H9 (cell line): ENCODE data around the gene GSX2. TPM values are rescaled to one million over a fixed set of nuclear protein-coding genes. Genes with fewer than 3 reads are reported as not detected.

Source experiments
- DNase-seq: peaks from one replicate; pipeline ENCODE4 v3.0.0-alpha.2; 2017
- H2AFZ ChIP-seq: one replicate; pipeline ENCODE4 v1.6.1; 2013; ENCODE audit warnings: mild to moderate bottlenecking, low read length, control low read depth, moderate library complexity
- H2AK5ac ChIP-seq: 2 replicates; pipeline ENCODE4 v1.6.1; 2013; ENCODE audit warnings: low read length, control low read depth, mixed read lengths; ENCODE audit not compliant: insufficient read length
- H2BK120ac ChIP-seq: one replicate; pipeline ENCODE4 v1.6.1; 2013; ENCODE audit warnings: low read depth, mild to moderate bottlenecking, low read length, control low read depth, inconsistent platforms; ENCODE audit not compliant: poor library complexity, severe bottlenecking
- H2BK12ac ChIP-seq: 2 replicates; pipeline ENCODE4 v1.6.1; 2013; ENCODE audit warnings: low read length, control low read depth, mixed read lengths, low read depth; ENCODE audit not compliant: insufficient read length
- H2BK15ac ChIP-seq: 2 replicates; pipeline ENCODE4 v1.6.1; 2013; ENCODE audit warnings: low read depth, low read length, control low read depth
- H2BK20ac ChIP-seq: one replicate; pipeline ENCODE4 v1.6.1; 2013; ENCODE audit warnings: low read depth, mild to moderate bottlenecking, low read length, control low read depth, inconsistent platforms; ENCODE audit not compliant: poor library complexity, severe bottlenecking
- H2BK5ac ChIP-seq: 2 replicates; pipeline ENCODE4 v1.6.1; 2013; ENCODE audit warnings: low read length, control low read depth, mixed read lengths; ENCODE audit not compliant: insufficient read length
- H3K14ac ChIP-seq: 2 replicates; pipeline ENCODE4 v1.6.1; 2013; ENCODE audit warnings: low read length, control low read depth; ENCODE audit not compliant: insufficient read depth
- H3K18ac ChIP-seq: 2 replicates; pipeline ENCODE4 v1.6.1; 2013; ENCODE audit warnings: low read depth, mild to moderate bottlenecking, mixed read lengths, low read length, control low read depth; ENCODE audit not compliant: insufficient read length
- H3K23ac ChIP-seq: 2 replicates; pipeline ENCODE4 v1.6.1; 2013; ENCODE audit warnings: low read length, control low read depth, mixed read lengths, low read depth; ENCODE audit not compliant: insufficient read length
- H3K23me2 ChIP-seq: 2 replicates; pipeline ENCODE4 v1.6.1; 2013; ENCODE audit warnings: low read depth, mild to moderate bottlenecking, mixed read lengths, low read length, control low read depth; ENCODE audit not compliant: insufficient read length, poor library complexity, severe bottlenecking
- H3K27ac ChIP-seq: 2 replicates; pipeline ENCODE4 v1.5.1; 2013; ENCODE audit warnings: low read length, control low read depth, mixed read lengths, low read depth; ENCODE audit not compliant: insufficient read length
- H3K27me3 ChIP-seq: 2 replicates; pipeline ENCODE4 v1.6.1; 2013; ENCODE audit warnings: low read length, control low read depth, inconsistent platforms; ENCODE audit not compliant: insufficient read depth
- H3K4ac ChIP-seq: 2 replicates; pipeline ENCODE4 v1.6.1; 2013; ENCODE audit warnings: low read depth, mild to moderate bottlenecking, control low read depth, inconsistent platforms, low read length, moderate library complexity
- H3K4me1 ChIP-seq: 2 replicates; pipeline ENCODE4 v1.6.1; 2013; ENCODE audit warnings: low read length, control low read depth, inconsistent platforms; ENCODE audit not compliant: insufficient read depth
- H3K4me2 ChIP-seq: 2 replicates; pipeline ENCODE4 v1.6.1; 2013; ENCODE audit warnings: low read length, control low read depth, mixed read lengths; ENCODE audit not compliant: insufficient read length, insufficient read depth
- H3K56ac ChIP-seq: 2 replicates; pipeline ENCODE4 v1.6.1; 2013; ENCODE audit warnings: low read depth, mild to moderate bottlenecking, mixed read lengths, low read length, control low read depth; ENCODE audit not compliant: insufficient read length
- H3K79me1 ChIP-seq: 2 replicates; pipeline ENCODE4 v1.6.1; 2013; ENCODE audit warnings: low read depth, mild to moderate bottlenecking, moderate library complexity, low read length, control low read depth, inconsistent platforms; ENCODE audit not compliant: insufficient read depth, poor library complexity, severe bottlenecking
- H3K79me2 ChIP-seq: 2 replicates; pipeline ENCODE4 v1.6.1; 2013; ENCODE audit warnings: low read length, control low read depth, inconsistent platforms; ENCODE audit not compliant: insufficient read depth
- H3K9ac ChIP-seq: 2 replicates; pipeline ENCODE4 v1.6.1; 2013; ENCODE audit warnings: low read length, control low read depth, mixed read lengths; ENCODE audit not compliant: insufficient read length; ENCODE audit errors: extremely low read depth
- H3K9me3 ChIP-seq: one replicate; pipeline ENCODE4 v1.6.1; 2013; ENCODE audit warnings: low read depth, low read length, inconsistent platforms; ENCODE audit not compliant: control insufficient read depth
- H3T11ph ChIP-seq: one replicate; pipeline ENCODE4 v1.6.1; 2013; ENCODE audit warnings: mild to moderate bottlenecking, low read length, control low read depth, inconsistent platforms
- H4K20me1 ChIP-seq: one replicate; pipeline ENCODE4 v1.6.1; 2013; ENCODE audit not compliant: control insufficient read depth, insufficient read length, insufficient read depth
- H4K5ac ChIP-seq: 2 replicates; pipeline ENCODE4 v1.6.1; 2013; ENCODE audit warnings: low read depth, mild to moderate bottlenecking, mixed read lengths, low read length, control low read depth; ENCODE audit not compliant: insufficient read length
- H4K8ac ChIP-seq: replicated peaks from 2 replicates; pipeline ENCODE4 v1.6.1; 2013; ENCODE audit warnings: low read length, control low read depth, mixed read lengths, low read depth; ENCODE audit not compliant: insufficient read length
- H4K91ac ChIP-seq: 2 replicates; pipeline ENCODE4 v1.6.1; 2013; ENCODE audit warnings: low read depth, mild to moderate bottlenecking, moderate library complexity, mixed read lengths, low read length, control low read depth; ENCODE audit not compliant: insufficient read length
- H3K27ac Mint-ChIP-seq, 3 experiments: 2 replicates in 2 of 3; 3 replicates in 1 of 3; pipeline ENCODE4 v1.8.0; 2020 to 2021; ENCODE audit warnings: mixed read lengths in 3 of 3, mild to moderate bottlenecking in 1 of 3, moderate library complexity in 1 of 3
- H3K27me3 Mint-ChIP-seq: 2 replicates; pipeline ENCODE4 v1.8.0; 2021; ENCODE audit warnings: low read depth, mild to moderate bottlenecking, moderate library complexity, mixed read lengths
- H3K36me3 Mint-ChIP-seq, 3 experiments: 2 replicates in 2 of 3; 3 replicates in 1 of 3; pipeline ENCODE4 v1.8.0; 2020 to 2021; ENCODE audit warnings: low read depth in 3 of 3, mixed read lengths in 3 of 3; ENCODE audit not compliant: insufficient read depth in 1 of 3
- H3K4me1 Mint-ChIP-seq, 2 experiments: 2 replicates each; pipeline ENCODE4 v1.8.0; 2020; ENCODE audit warnings: mixed read lengths in 2 of 2
- H3K4me3 Mint-ChIP-seq, 2 experiments: 2 replicates in 1 of 2; 3 replicates in 1 of 2; pipeline ENCODE4 v1.8.0; 2020 to 2021; ENCODE audit warnings: mild to moderate bottlenecking in 2 of 2, mixed read lengths in 2 of 2, moderate library complexity in 1 of 2
- H3K9me3 Mint-ChIP-seq, 2 experiments: 2 replicates in 1 of 2; 3 replicates in 1 of 2; pipeline ENCODE4 v1.8.0; 2020; ENCODE audit warnings: mild to moderate bottlenecking in 2 of 2, mixed read lengths in 2 of 2, moderate library complexity in 1 of 2
- total RNA-seq: library from RNA; stranded (reverse); gene quantifications from 2 replicates; pipeline ENCODE4 v1.2.1, GENCODE V29; 2021
- TF ChIP-seq, protein P1 (sequence below): fragments of 200-600 bp; sonication (generic); conservative IDR thresholded peaks from 3 replicates; pipeline ENCODE4 v1.8.0; 2021; ENCODE audit warnings: antibody characterized with exemption, mild to moderate bottlenecking

Gene GSX2
- total RNA-seq, 1 experiment from 2014 or later = not detected

DNA sequence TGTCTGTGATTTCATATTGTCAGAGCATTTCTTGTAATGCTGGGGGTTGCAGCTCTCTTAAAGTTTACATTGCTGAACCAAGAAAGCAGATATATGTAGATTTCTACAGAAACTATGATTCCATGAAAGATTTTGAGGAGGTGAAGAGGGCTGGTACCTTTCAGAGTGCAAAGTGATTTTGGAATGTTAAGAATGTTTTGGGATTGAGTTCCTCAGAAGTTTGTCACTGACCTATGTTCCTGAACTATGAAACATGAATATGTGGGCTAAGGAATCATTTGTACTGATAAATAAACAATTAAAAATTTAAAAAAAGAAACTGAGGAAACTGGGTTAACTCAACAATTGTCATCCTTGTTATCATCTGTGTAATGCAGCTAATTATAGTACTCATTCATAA is 23.3 kb upstream of the GSX2 start:
- Histone ChIP-seq H3K79me2 (no peaks in the 10 kb centered on the region), H3K27me3 (no peaks in the 10 kb centered on the region), H3K27ac (no peak overlapping the region), H3T11ph (no peak overlapping the region), H3K79me1 (no peaks in the 10 kb centered on the region), H4K5ac (no peak overlapping the region), H2AFZ (no peak overlapping the region), H4K20me1 (no peaks in the 10 kb centered on the region), H3K23ac (no peak overlapping the region), H2BK5ac (no peak overlapping the region), H3K9ac (no peak overlapping the region), H4K91ac (no peak overlapping the region), H2BK20ac (no peak overlapping the region), H3K9me3 (no peaks in the 10 kb centered on the region), H2BK12ac (no peak overlapping the region), H3K18ac (no peak overlapping the region), H3K4ac (no peak overlapping the region), H3K23me2 (no peaks in the 10 kb centered on the region), H2AK5ac (no peak overlapping the region), H3K4me1 (no peaks in the 10 kb centered on the region), H3K4me2 (no peak overlapping the region), H3K14ac (no peak overlapping the region), H3K56ac (no peak overlapping the region), H2BK15ac (no peak overlapping the region), H2BK120ac (no peak overlapping the region), H4K8ac (no peak overlapping the region)
- no peaks in the 10 kb centered on the region for H3K9me3 Mint-ChIP-seq
- H3K36me3 Mint-ChIP-seq = no peaks in the 10 kb centered on the region
- no peak for DNase-seq
- peaks cover 4% of the 10 kb centered on the region; the same call in 1 of the 2 replicates for H3K27me3 Mint-ChIP-seq
- H3K4me3 Mint-ChIP-seq = no peak overlapping the region
- no peak overlapping the region for H3K27ac Mint-ChIP-seq
- TF ChIP-seq, protein P1, sequence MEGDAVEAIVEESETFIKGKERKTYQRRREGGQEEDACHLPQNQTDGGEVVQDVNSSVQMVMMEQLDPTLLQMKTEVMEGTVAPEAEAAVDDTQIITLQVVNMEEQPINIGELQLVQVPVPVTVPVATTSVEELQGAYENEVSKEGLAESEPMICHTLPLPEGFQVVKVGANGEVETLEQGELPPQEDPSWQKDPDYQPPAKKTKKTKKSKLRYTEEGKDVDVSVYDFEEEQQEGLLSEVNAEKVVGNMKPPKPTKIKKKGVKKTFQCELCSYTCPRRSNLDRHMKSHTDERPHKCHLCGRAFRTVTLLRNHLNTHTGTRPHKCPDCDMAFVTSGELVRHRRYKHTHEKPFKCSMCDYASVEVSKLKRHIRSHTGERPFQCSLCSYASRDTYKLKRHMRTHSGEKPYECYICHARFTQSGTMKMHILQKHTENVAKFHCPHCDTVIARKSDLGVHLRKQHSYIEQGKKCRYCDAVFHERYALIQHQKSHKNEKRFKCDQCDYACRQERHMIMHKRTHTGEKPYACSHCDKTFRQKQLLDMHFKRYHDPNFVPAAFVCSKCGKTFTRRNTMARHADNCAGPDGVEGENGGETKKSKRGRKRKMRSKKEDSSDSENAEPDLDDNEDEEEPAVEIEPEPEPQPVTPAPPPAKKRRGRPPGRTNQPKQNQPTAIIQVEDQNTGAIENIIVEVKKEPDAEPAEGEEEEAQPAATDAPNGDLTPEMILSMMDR = no peak
- H3K4me1 Mint-ChIP-seq = no peaks in the 10 kb centered on the region
